IPS-20b (cell line): ENCODE measurements around the gene KPNB1.

ENCODE experiments used
- H3K27ac ChIP-seq: one replicate; pipeline ENCODE4 v1.5.1; 2013; ENCODE audit warnings: low read length
- H3K27me3 ChIP-seq: 2 replicates; pipeline ENCODE4 v1.6.1; 2013; ENCODE audit warnings: mild to moderate bottlenecking, low read length, inconsistent platforms; ENCODE audit not compliant: insufficient read depth
- H3K36me3 ChIP-seq: 2 replicates; pipeline ENCODE4 v1.6.1; 2013; ENCODE audit warnings: low read depth, mild to moderate bottlenecking, inconsistent platforms, low read length, moderate library complexity; ENCODE audit not compliant: insufficient read depth
- H3K4me1 ChIP-seq: 2 replicates; pipeline ENCODE4 v1.6.1; 2013; ENCODE audit warnings: mild to moderate bottlenecking, control low read depth, inconsistent platforms, low read length, moderate library complexity; ENCODE audit not compliant: insufficient read depth
- H3K4me3 ChIP-seq: 2 replicates; pipeline ENCODE4 v1.5.1; 2013; ENCODE audit warnings: mild to moderate bottlenecking, low read length, inconsistent platforms
- H3K9ac ChIP-seq: 2 replicates; pipeline ENCODE4 v1.6.1; 2013; ENCODE audit warnings: low read depth, mild to moderate bottlenecking, inconsistent platforms, low read length, moderate library complexity
- H3K9me3 ChIP-seq: 2 replicates; pipeline ENCODE4 v1.6.1; 2013; ENCODE audit warnings: mild to moderate bottlenecking, low read depth, low read length, inconsistent platforms; ENCODE audit not compliant: insufficient read depth

The KPNB1 gene

GRCh38 chr17:47720196-47720595, 70.5 kb downstream of the KPNB1 start:
- H3K4me1 ChIP-seq = peaks cover 2% of the 10 kb centered on the region; the same call in 1 of the 2 replicates
- no peaks in the 10 kb centered on the region for H3K9me3 ChIP-seq
- H3K27me3 ChIP-seq = peaks cover 70% of the 10 kb centered on the region
- no peaks in the 10 kb centered on the region for H3K36me3 ChIP-seq
- no peak overlapping the region for H3K4me3 ChIP-seq
- no peak overlapping the region for H3K27ac ChIP-seq
- no peak overlapping the region for H3K9ac ChIP-seq

GRCh38 chr17:47720754-47721533, 71.2 kb downstream of the KPNB1 start:
- Histone ChIP-seq H3K27ac (no peak overlapping the region), H3K4me3 (peak overlapping the region; percentile 38; the same call in 1 of the 2 replicates), H3K36me3 (no peaks in the 10 kb centered on the region), H3K9ac (no peak overlapping the region), H3K4me1 (peaks cover 2% of the 10 kb centered on the region; the same call in 1 of the 2 replicates), H3K9me3 (no peaks in the 10 kb centered on the region), H3K27me3 (peaks cover 65% of the 10 kb centered on the region)

GRCh38 chr17:47721725-47722124, 72.0 kb downstream of the KPNB1 start:
- Histone ChIP-seq H3K27me3 (peaks cover 65% of the 10 kb centered on the region), H3K36me3 (no peaks in the 10 kb centered on the region), H3K27ac (no peak overlapping the region), H3K4me1 (peaks cover 2% of the 10 kb centered on the region; the same call in 1 of the 2 replicates), H3K4me3 (no peak overlapping the region), H3K9ac (no peak overlapping the region), H3K9me3 (no peaks in the 10 kb centered on the region)

- peaks cover 44% of the 10 kb centered on the region for H3K27me3 ChIP-seq
- H3K4me1 ChIP-seq = no peaks in the 10 kb centered on the region; the same call in 1 of the 2 replicates
- no peaks in the 10 kb centered on the region for H3K9me3 ChIP-seq
- H3K4me3 ChIP-seq = no peak overlapping the region
- no peaks in the 10 kb centered on the region for H3K36me3 ChIP-seq
- no peak overlapping the region for H3K9ac ChIP-seq
- no peak overlapping the region for H3K27ac ChIP-seq
Measured at GRCh38 chr17:47724705-47725104, 75.0 kb downstream of the KPNB1 start.

- no peaks in the 10 kb centered on the region for H3K36me3 ChIP-seq
- H3K9ac ChIP-seq = no peak overlapping the region
- H3K9me3 ChIP-seq = no peaks in the 10 kb centered on the region
- H3K27me3 ChIP-seq = peaks cover 42% of the 10 kb centered on the region
- no peak overlapping the region for H3K27ac ChIP-seq
- H3K4me1 ChIP-seq = no peaks in the 10 kb centered on the region; the same call in 1 of the 2 replicates
- no peak overlapping the region for H3K4me3 ChIP-seq
Measured at GRCh38 chr17:47725446-47726111, 75.9 kb downstream of the KPNB1 start.

- H3K4me3 ChIP-seq = no peak overlapping the region
- H3K4me1 ChIP-seq = no peaks in the 10 kb centered on the region
- no peaks in the 10 kb centered on the region for H3K36me3 ChIP-seq
- peaks cover 42% of the 10 kb centered on the region for H3K27me3 ChIP-seq
- H3K9me3 ChIP-seq = no peaks in the 10 kb centered on the region
- no peak overlapping the region for H3K27ac ChIP-seq
- no peak overlapping the region for H3K9ac ChIP-seq
Measured at GRCh38 chr17:47726796-47727703, 77.3 kb downstream of the KPNB1 start.

GRCh38 chr17:47727704-47728036, 78.0 kb downstream of the KPNB1 start:
- H3K9me3 ChIP-seq = no peaks in the 10 kb centered on the region
- H3K9ac ChIP-seq = no peak overlapping the region
- no peak overlapping the region for H3K27ac ChIP-seq
- H3K4me3 ChIP-seq = no peak overlapping the region
- H3K27me3 ChIP-seq = peaks cover 42% of the 10 kb centered on the region
- peaks cover 2% of the 10 kb centered on the region; the same call in 1 of the 2 replicates for H3K4me1 ChIP-seq
- no peaks in the 10 kb centered on the region for H3K36me3 ChIP-seq

GRCh38 chr17:47728214-47728877, 78.6 kb downstream of the KPNB1 start:
- peaks cover 3% of the 10 kb centered on the region; the same call in 1 of the 2 replicates for H3K4me1 ChIP-seq
- no peak overlapping the region for H3K9ac ChIP-seq
- H3K4me3 ChIP-seq = no peak overlapping the region
- H3K27ac ChIP-seq = no peak overlapping the region
- H3K36me3 ChIP-seq = no peaks in the 10 kb centered on the region
- H3K27me3 ChIP-seq = peaks cover 46% of the 10 kb centered on the region
- no peaks in the 10 kb centered on the region for H3K9me3 ChIP-seq

GRCh38 chr17:47729476-47729875, 79.8 kb downstream of the KPNB1 start:
- H3K27me3 ChIP-seq = peaks cover 57% of the 10 kb centered on the region
- no peaks in the 10 kb centered on the region for H3K36me3 ChIP-seq
- H3K9me3 ChIP-seq = no peaks in the 10 kb centered on the region
- H3K4me1 ChIP-seq = peaks cover 3% of the 10 kb centered on the region; the same call in 1 of the 2 replicates
- no peak overlapping the region for H3K4me3 ChIP-seq
- H3K9ac ChIP-seq = no peak overlapping the region
- no peak overlapping the region for H3K27ac ChIP-seq

- no peaks in the 10 kb centered on the region for H3K9me3 ChIP-seq
- H3K27ac ChIP-seq = no peak overlapping the region
- H3K9ac ChIP-seq = no peak overlapping the region
- no peaks in the 10 kb centered on the region for H3K36me3 ChIP-seq
- peaks cover 64% of the 10 kb centered on the region for H3K27me3 ChIP-seq
- H3K4me1 ChIP-seq = peaks cover 3% of the 10 kb centered on the region; the same call in 1 of the 2 replicates
- no peak overlapping the region for H3K4me3 ChIP-seq
Measured at GRCh38 chr17:47730681-47731080, 81.0 kb downstream of the KPNB1 start.

GRCh38 chr17:47731396-47731795, 81.7 kb downstream of the KPNB1 start:
- H3K4me3 ChIP-seq = no peak overlapping the region
- no peaks in the 10 kb centered on the region for H3K36me3 ChIP-seq
- peaks cover 71% of the 10 kb centered on the region for H3K27me3 ChIP-seq
- H3K27ac ChIP-seq = no peak overlapping the region
- H3K9me3 ChIP-seq = no peaks in the 10 kb centered on the region
- H3K9ac ChIP-seq = no peak overlapping the region
- peaks cover 3% of the 10 kb centered on the region; the same call in 1 of the 2 replicates for H3K4me1 ChIP-seq
